K562 treated with DMSO at 1 percent for 4 hours (cell line): ENCODE measurements around the gene SCGB1D2. TPM values are rescaled to one million over a fixed set of nuclear protein-coding genes. Genes with fewer than 3 reads are reported as not detected.

Experiments used
- total RNA-seq: library from RNA; unstranded; fragments of 300-600 nt; gene quantifications from 2 replicates; pipeline ENCODE4 v1.2.3, GENCODE V29; 2022; ENCODE audit not compliant: insufficient read depth

Gene SCGB1D2
- total RNA-seq = not detected in 2 replicates

GRCh38 chr11:62242021-62242420, at the start of gene SCGB1D2:
TSS of gene SCGB1D2 (plus strand) at chr11:62242239. CDS start at chr11:62242308, 69 bp downstream.

DNA sequence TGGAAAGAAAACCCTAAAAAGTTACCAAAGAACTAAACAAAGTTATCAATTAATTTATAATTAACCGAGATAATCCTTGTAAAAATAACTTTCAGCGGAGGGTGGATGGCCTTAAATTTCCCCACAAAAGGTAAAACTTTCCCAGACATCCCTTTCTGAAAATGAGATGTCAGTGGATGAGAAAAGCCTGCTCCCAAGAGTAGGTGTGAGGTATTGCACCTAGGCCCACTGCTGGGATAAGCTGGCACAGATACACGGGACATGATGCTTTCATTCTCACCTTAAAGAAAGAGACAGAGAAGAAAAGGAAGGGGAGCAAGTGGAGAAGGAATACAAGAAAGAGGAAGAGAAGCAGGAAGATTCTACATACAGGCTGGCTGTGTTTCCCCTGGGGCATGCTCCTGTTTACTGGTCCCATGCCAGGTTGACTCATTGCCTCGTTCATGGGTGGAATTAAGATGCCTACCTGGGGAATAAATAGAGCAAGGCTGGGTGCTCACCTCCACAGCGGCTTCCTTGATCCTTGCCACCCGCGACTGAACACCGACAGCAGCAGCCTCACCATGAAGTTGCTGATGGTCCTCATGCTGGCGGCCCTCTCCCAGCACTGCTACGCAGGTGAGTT, 27.7 kb downstream of the SCGB1D2 start, which contains the start of gene SCGB2A2:
SCGB2A2 (plus strand) TSS at position 505 of the 625 bp plus-strand sequence; CDS start at position 564, 59 bp downstream.

Other genes with a start within 250 kb of the SCGB1D2 start
- gene INCENP, start 118.2 kb upstream of the SCGB1D2 start, total RNA-seq = 36.5 and 37.1 TPM in 2 replicates
- not detected in 2 replicates for gene SCGB1D1, start 52.0 kb upstream of the SCGB1D2 start, total RNA-seq
- gene SCGB2A1, start 33.6 kb upstream of the SCGB1D2 start, total RNA-seq = not detected in 2 replicates
- gene SCGB2A2, start 27.9 kb downstream of the SCGB1D2 start, total RNA-seq = not detected in 2 replicates
- gene SCGB1D4, start 56.8 kb downstream of the SCGB1D2 start, total RNA-seq = not detected in 2 replicates
- 16.8 and 20.3 TPM in 2 replicates for gene ASRGL1, start 95.2 kb downstream of the SCGB1D2 start, total RNA-seq
- gene SCGB1A1, start 176.8 kb downstream of the SCGB1D2 start, total RNA-seq = not detected in 2 replicates